Hepatocyte (in vitro differentiated cells): ENCODE data around the gene PTPRO.

ENCODE experiments used
- CTCF ChIP-seq: fragments of 200-600 bp; sonication (generic); IDR thresholded peaks from 2 replicates; pipeline ENCODE4 v1.5.1; 2016; ENCODE audit warnings: antibody characterized with exemption, mild to moderate bottlenecking; ENCODE audit not compliant: poor library complexity
- EZH2 ChIP-seq: fragments of 200-600 bp; sonication (generic); IDR thresholded peaks from 2 replicates; pipeline ENCODE4 v1.6.1; 2016; ENCODE audit warnings: antibody characterized with exemption, mild to moderate bottlenecking, borderline replicate concordance
- EZH2phosphoT487 ChIP-seq: fragments of 200-600 bp; sonication (generic); IDR thresholded peaks from one replicate; pipeline ENCODE4 v1.6.1; 2018; ENCODE audit warnings: antibody characterized with exemption, mild to moderate bottlenecking, low read depth, moderate library complexity; ENCODE audit not compliant: unreplicated experiment, severe bottlenecking

GRCh38 chr12:15443050-15443449, 120.7 kb downstream of the PTPRO start:
- no peak for TF ChIP-seq CTCF
- no peak for TF ChIP-seq EZH2
- no peak for TF ChIP-seq EZH2phosphoT487
